ENCODE results near the gene NCKAP5.

The NCKAP5 gene

DNA sequence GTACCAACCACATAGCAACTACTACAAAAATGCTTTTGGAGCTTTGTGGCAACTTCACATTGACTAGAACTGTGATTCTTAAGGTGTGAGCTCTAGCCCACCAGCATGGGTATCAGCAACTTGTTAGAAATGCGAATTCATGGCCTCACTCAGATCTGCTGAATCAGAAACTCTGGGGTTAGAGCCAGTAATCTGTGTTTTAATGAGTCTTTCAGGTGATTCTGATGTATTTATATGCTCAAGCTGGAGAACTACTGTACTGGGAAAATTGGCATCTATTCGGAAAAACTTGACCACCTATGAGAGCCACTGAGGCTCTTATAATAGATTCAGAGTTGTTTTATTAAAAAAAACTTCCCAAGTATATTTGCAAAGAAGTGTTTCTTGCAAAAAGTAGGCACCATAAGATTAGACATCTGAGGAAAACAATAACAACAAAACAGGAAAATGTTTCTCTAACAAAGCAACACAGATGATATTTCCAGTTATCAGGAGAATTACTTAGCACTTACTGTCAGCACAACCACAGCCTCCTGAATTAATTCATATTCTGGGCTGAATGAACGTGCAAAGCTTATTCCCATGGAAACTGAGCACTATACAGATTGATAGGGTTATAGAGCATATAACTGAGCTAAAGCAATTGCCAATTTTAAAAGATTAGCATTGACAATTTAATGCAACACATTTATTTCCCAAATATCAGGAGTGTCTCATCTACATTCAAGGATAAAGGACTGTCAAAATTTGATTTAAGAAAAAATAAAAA lies 71.6 kb downstream of the NCKAP5 start:
- Histone ChIP-seq H3K27me3 (ENCODE audit: insufficient read depth, low read length, poor library complexity) (peaks cover 16% of the 10 kb centered on the region), H3K36me3 (ENCODE audit: insufficient read depth, low read length) (no peaks in the 10 kb centered on the region), H3K4me2 (ENCODE audit: insufficient read depth, low read length) (no peak overlapping the region), H3K4me3 (ENCODE audit: low read depth in 1 of 2, low read length in 2 of 2) (no peak overlapping the region), H3K27ac (ENCODE audit: low read length) (no peak overlapping the region), H3K9me3 (ENCODE audit: insufficient read depth, low read length, severe bottlenecking) (no peaks in the 10 kb centered on the region), H3K9ac (ENCODE audit: low read depth, low read length) (no peak overlapping the region), H4K20me1 (ENCODE audit: insufficient read depth, low read length) (no peaks in the 10 kb centered on the region), H3K4me1 (ENCODE audit: insufficient read depth, low read length) (no peaks in the 10 kb centered on the region), H2AFZ (ENCODE audit: low read depth, low read length) (no peak overlapping the region), H3K79me2 (ENCODE audit: insufficient read depth, low read length) (no peaks in the 10 kb centered on the region)
- DNase-seq: no peak
- no peak for ATAC-seq (ENCODE audit: insufficient read depth, low read depth)
- TF ChIP-seq CTCF (IDR thresholded peaks at IDR 0.05; ENCODE audit: borderline replicate concordance, extremely low read depth, low read length, poor library complexity, severe bottlenecking) (no peak), EZH2 (IDR thresholded peaks at IDR 0.05; ENCODE audit: borderline replicate concordance, low read depth, low read length, severe bottlenecking) (no peak)

GRCh38 chr2:133495226-133495625 lies 73.0 kb downstream of the NCKAP5 start:
- Histone ChIP-seq H3K9me3 (ENCODE audit: insufficient read depth, low read length, severe bottlenecking) (no peaks in the 10 kb centered on the region), H3K27me3 (ENCODE audit: insufficient read depth, low read length, poor library complexity) (peaks cover 16% of the 10 kb centered on the region), H3K4me3 (ENCODE audit: low read depth in 1 of 2, low read length in 2 of 2) (no peak overlapping the region), H3K27ac (ENCODE audit: low read length) (no peak overlapping the region), H2AFZ (ENCODE audit: low read depth, low read length) (no peak overlapping the region), H3K9ac (ENCODE audit: low read depth, low read length) (no peak overlapping the region), H3K4me1 (ENCODE audit: insufficient read depth, low read length) (no peaks in the 10 kb centered on the region), H3K36me3 (ENCODE audit: insufficient read depth, low read length) (no peaks in the 10 kb centered on the region), H3K79me2 (ENCODE audit: insufficient read depth, low read length) (no peaks in the 10 kb centered on the region), H4K20me1 (ENCODE audit: insufficient read depth, low read length) (no peaks in the 10 kb centered on the region), H3K4me2 (ENCODE audit: insufficient read depth, low read length) (no peak overlapping the region)
- DNase-seq (no peak), ATAC-seq (ENCODE audit: insufficient read depth, low read depth) (no peak)
- no peak for TF ChIP-seq CTCF (IDR thresholded peaks at IDR 0.05; ENCODE audit: borderline replicate concordance, extremely low read depth, low read length, poor library complexity, severe bottlenecking)
- TF ChIP-seq EZH2 (IDR thresholded peaks at IDR 0.05; ENCODE audit: borderline replicate concordance, low read depth, low read length, severe bottlenecking): no peak

- H3K36me3 ChIP-seq (ENCODE audit: insufficient read depth, low read length): no peaks in the 10 kb centered on the region
- no peak overlapping the region for H3K4me2 ChIP-seq (ENCODE audit: insufficient read depth, low read length)
- H3K79me2 ChIP-seq (ENCODE audit: insufficient read depth, low read length): no peaks in the 10 kb centered on the region
- H3K4me1 ChIP-seq (ENCODE audit: insufficient read depth, low read length): no peaks in the 10 kb centered on the region
- TF ChIP-seq EZH2 (IDR thresholded peaks at IDR 0.05; ENCODE audit: borderline replicate concordance, low read depth, low read length, severe bottlenecking): no peak
- no peak for TF ChIP-seq CTCF (IDR thresholded peaks at IDR 0.05; ENCODE audit: borderline replicate concordance, extremely low read depth, low read length, poor library complexity, severe bottlenecking)
- H3K9me3 ChIP-seq (ENCODE audit: insufficient read depth, low read length, severe bottlenecking): no peaks in the 10 kb centered on the region
- H3K4me3 ChIP-seq (ENCODE audit: low read depth in 1 of 2, low read length in 2 of 2): no peak overlapping the region
- H4K20me1 ChIP-seq (ENCODE audit: insufficient read depth, low read length): no peaks in the 10 kb centered on the region
- H3K9ac ChIP-seq (ENCODE audit: low read depth, low read length): no peak overlapping the region
- H3K27me3 ChIP-seq (ENCODE audit: insufficient read depth, low read length, poor library complexity): peaks cover 12% of the 10 kb centered on the region
- ATAC-seq (ENCODE audit: insufficient read depth, low read depth) (no peak), DNase-seq (no peak)
- no peak overlapping the region for H3K27ac ChIP-seq (ENCODE audit: low read length)
- no peak overlapping the region for H2AFZ ChIP-seq (ENCODE audit: low read depth, low read length)
Observed at GRCh38 chr2:133492719-133493380, 75.4 kb downstream of the NCKAP5 start.

All from DND-41 (cell line).